IMR-90 (cell line): ENCODE data around the gene CCL5. TPM values are rescaled to one million over a fixed set of nuclear protein-coding genes. Genes with fewer than 3 reads are reported as not detected.

Experiments
- ATAC-seq: fragments of 200-7000 bp; cut with Tn5 transposase; 2 replicates; pipeline ENCODE4 v1.9.1; 2020; ENCODE audit warnings: low read depth, mild to moderate bottlenecking, moderate library complexity
- BruUV-seq: library from RNA; stranded (reverse); fragments of 400-500 nt; replicated peaks from 2 replicates; lab custom pipeline; 2021; lab: Mats Ljungman, UMichigan
- CTCF ChIA-PET: fragments of 300-600 bp; formaldehyde crosslinking; extraction: SDS; loops from one replicate; lab custom pipeline; 2021; ENCODE audit warnings: antibody characterized with exemption; lab: Yijun Ruan, JAX
- POLR2A ChIA-PET: fragments of 300-600 bp; sonication (Branson Sonifier 250); formaldehyde crosslinking; loops from one replicate; lab custom pipeline; 2022; ENCODE audit warnings: antibody characterized with exemption; ENCODE audit not compliant: unreplicated experiment; lab: Charles Lee
- DNase-seq: peaks from one replicate; pipeline ENCODE4 v3.0.0; 2013
- H2AFZ ChIP-seq: replicated peaks from 2 replicates; pipeline ENCODE3; 2013; ENCODE audit warnings: low read length, mild to moderate bottlenecking; ENCODE audit not compliant: poor library complexity
- H2AK5ac ChIP-seq: 2 replicates; pipeline ENCODE4 v1.6.1; 2013; ENCODE audit warnings: low read depth, low read length, inconsistent platforms
- H2AK9ac ChIP-seq: replicated peaks from 2 replicates; pipeline ENCODE3; 2013; ENCODE audit warnings: mild to moderate bottlenecking, low read depth, low read length, moderate library complexity; ENCODE audit not compliant: poor library complexity
- H2BK120ac ChIP-seq: 2 replicates; pipeline ENCODE4 v1.6.1; 2013; ENCODE audit warnings: low read depth, low read length, inconsistent platforms
- H2BK15ac ChIP-seq: 3 replicates; pipeline ENCODE4 v1.6.1; 2013; ENCODE audit warnings: low read depth, low read length, inconsistent platforms
- H2BK20ac ChIP-seq: 2 replicates; pipeline ENCODE4 v1.6.1; 2013; ENCODE audit warnings: low read depth, mild to moderate bottlenecking, inconsistent platforms, low read length, moderate library complexity
- H2BK5ac ChIP-seq: 2 replicates; pipeline ENCODE4 v1.6.1; 2013; ENCODE audit warnings: mild to moderate bottlenecking, low read depth, low read length, inconsistent platforms; ENCODE audit not compliant: poor library complexity, severe bottlenecking
- H3K14ac ChIP-seq: replicated peaks from 2 replicates; pipeline ENCODE4 v1.6.1; 2013; ENCODE audit warnings: low read depth, low read length, inconsistent platforms
- H3K18ac ChIP-seq: 2 replicates; pipeline ENCODE4 v1.6.1; 2013; ENCODE audit warnings: low read depth, low read length, control low read depth
- H3K23ac ChIP-seq: 2 replicates; pipeline ENCODE4 v1.6.1; 2013; ENCODE audit warnings: low read depth, low read length, inconsistent platforms
- H3K27ac ChIP-seq: 2 replicates; pipeline ENCODE4 v1.5.1; 2013; ENCODE audit warnings: mild to moderate bottlenecking, control low read depth, low read length; ENCODE audit not compliant: insufficient read depth
- H3K27me3 ChIP-seq: 2 replicates; pipeline ENCODE4 v1.6.1; 2013; ENCODE audit warnings: low read length; ENCODE audit not compliant: control insufficient read depth, insufficient read depth
- H3K36me3 ChIP-seq: 2 replicates; pipeline ENCODE4 v1.6.1; 2013; ENCODE audit warnings: low read length, mixed read lengths; ENCODE audit not compliant: control insufficient read depth, insufficient read depth
- H3K4ac ChIP-seq: 2 replicates; pipeline ENCODE4 v1.6.1; 2013; ENCODE audit warnings: low read depth, low read length, inconsistent platforms
- H3K4me1 ChIP-seq: 2 replicates; pipeline ENCODE4 v1.6.1; 2013; ENCODE audit warnings: low read length, mixed read lengths; ENCODE audit not compliant: control insufficient read depth, insufficient read depth
- H3K4me2 ChIP-seq: 2 replicates; pipeline ENCODE4 v1.6.1; 2013; ENCODE audit warnings: low read depth, mild to moderate bottlenecking, control low read depth, low read length, moderate library complexity
- H3K4me3 ChIP-seq: 2 replicates; pipeline ENCODE4 v1.5.1; 2013; ENCODE audit warnings: low read depth, mild to moderate bottlenecking, control low read depth, low read length, moderate library complexity; ENCODE audit not compliant: insufficient read depth
- H3K56ac ChIP-seq: 2 replicates; pipeline ENCODE4 v1.6.1; 2013; ENCODE audit warnings: low read length, inconsistent platforms; ENCODE audit not compliant: insufficient read depth; ENCODE audit errors: extremely low read depth
- H3K79me1 ChIP-seq, 2 experiments: 2 replicates each; pipeline ENCODE4 v1.6.1; 2013; ENCODE audit warnings: low read length in 2 of 2, inconsistent platforms in 1 of 2, low read depth in 1 of 2
- H3K9ac ChIP-seq: 2 replicates; pipeline ENCODE4 v1.6.1; 2013; ENCODE audit warnings: low read depth, low read length, control low read depth
- H3K9me1 ChIP-seq: 2 replicates; pipeline ENCODE4 v1.6.1; 2013; ENCODE audit warnings: low read length, inconsistent platforms; ENCODE audit not compliant: insufficient read depth
- H3K9me3 ChIP-seq: 2 replicates; pipeline ENCODE4 v1.6.1; 2013; ENCODE audit warnings: low read length; ENCODE audit not compliant: control insufficient read depth, insufficient read depth
- H4K20me1 ChIP-seq: 2 replicates; pipeline ENCODE4 v1.6.1; 2013; ENCODE audit warnings: low read length, inconsistent platforms; ENCODE audit not compliant: insufficient read depth
- H4K5ac ChIP-seq: 2 replicates; pipeline ENCODE4 v1.6.1; 2013; ENCODE audit warnings: mild to moderate bottlenecking, low read depth, low read length, control low read depth
- H4K8ac ChIP-seq, 2 experiments: 2 replicates each; pipeline ENCODE4 v1.6.1; 2013; ENCODE audit warnings: low read depth in 2 of 2, low read length in 2 of 2, control low read depth in 1 of 2, inconsistent platforms in 1 of 2
- H4K91ac ChIP-seq: 2 replicates; pipeline ENCODE4 v1.6.1; 2013; ENCODE audit warnings: low read depth, low read length, inconsistent platforms; ENCODE audit not compliant: insufficient read depth
- BHLHE40 ChIP-seq: fragments of 150-350 bp; IDR thresholded peaks from 2 replicates; pipeline ENCODE4 v1.6.1; 2016; ENCODE audit warnings: mild to moderate bottlenecking, low read depth, low read length
- CEBPB ChIP-seq: IDR thresholded peaks from 2 replicates; pipeline ENCODE4 v1.6.1; 2012; ENCODE audit warnings: low read depth, low read length, improper control_type of control experiment
- CHD1 ChIP-seq: IDR thresholded peaks from 2 replicates; pipeline ENCODE4 v1.6.1; 2012; ENCODE audit warnings: low read depth, low read length, improper control_type of control experiment
- FOS ChIP-seq: fragments of 150-350 bp; IDR thresholded peaks from 2 replicates; pipeline ENCODE4 v1.6.1; 2016; ENCODE audit warnings: low read depth, low read length
- MAZ ChIP-seq: IDR thresholded peaks from 2 replicates; pipeline ENCODE4 v1.6.1; 2012; ENCODE audit warnings: low read depth, mild to moderate bottlenecking, low read length, improper control_type of control experiment, moderate library complexity, borderline replicate concordance
- MXI1 ChIP-seq: IDR thresholded peaks from 2 replicates; pipeline ENCODE4 v1.6.1; 2012; ENCODE audit warnings: low read depth, mild to moderate bottlenecking, low read length, moderate library complexity, borderline replicate concordance
- NFE2L2 ChIP-seq: fragments of 150-350 bp; IDR thresholded peaks from 2 replicates; pipeline ENCODE4 v1.6.1; 2016; ENCODE audit warnings: low read depth, mild to moderate bottlenecking, low read length
- POLR2A ChIP-seq: IDR thresholded peaks from 2 replicates; pipeline ENCODE4 v1.6.1; 2012; ENCODE audit warnings: mild to moderate bottlenecking, low read depth, low read length
- RAD21 ChIP-seq: IDR thresholded peaks from 2 replicates; pipeline ENCODE4 v1.6.1; 2012; ENCODE audit warnings: low read length, improper control_type of control experiment
- RCOR1 ChIP-seq: IDR thresholded peaks from 2 replicates; pipeline ENCODE4 v1.6.1; 2012; ENCODE audit warnings: mild to moderate bottlenecking, low read length, improper control_type of control experiment; ENCODE audit not compliant: insufficient replicate concordance
- RFX5 ChIP-seq: IDR thresholded peaks from 2 replicates; pipeline ENCODE4 v1.8.0; 2012; ENCODE audit warnings: low read depth, mild to moderate bottlenecking, low read length, moderate library complexity
- SMC3 ChIP-seq: fragments of 150-350 bp; IDR thresholded peaks from 2 replicates; pipeline ENCODE4 v1.6.1; 2016; ENCODE audit warnings: low read depth, mild to moderate bottlenecking, antibody characterized with exemption, low read length, moderate library complexity
- WGBS, 2 experiments: methylation state at CpG; one replicate each; pipeline versions ENCODE4 v1.1.5 to v1.1.7; 2013; ENCODE audit warnings: missing lambda C conversion rate in 2 of 2; ENCODE audit not compliant: insufficient read length in 1 of 2; ENCODE audit errors: extremely low coverage in 2 of 2; 5-methylcytosine and 5-hydroxymethylcytosine counted together
- dilution Hi-C: fragments of 300-500 bp; cut with HindIII; formaldehyde crosslinking; loops from one replicate; pipeline ENCODE4 v1.14.3; 2018; ENCODE audit warnings: low sequenced_read_pairs; ENCODE audit not compliant: unreplicated experiment
- in situ Hi-C: fragments of 300-500 bp; cut with MboI; formaldehyde crosslinking; loops from 3 replicates; pipeline ENCODE4 v1.14.3; 2019; ENCODE audit warnings: low sequenced_read_pairs, inconsistent platforms, mixed read lengths
- intact Hi-C: fragments of 100-400 bp; cut with micrococcal nuclease; formaldehyde crosslinking; loops from 2 replicates; pipeline ENCODE4 v1.10.0; 2022
- polyA plus RNA-seq, 3 experiments: library from polyadenylated mRNA; depleted of rRNA; stranded (reverse); fragments of >200 nt; gene quantifications; 2 replicates each; pipeline ENCODE4 v1.2.3, GENCODE V29; 2012; ENCODE audit warnings: low replicate concordance in 1 of 3
- total RNA-seq: library from RNA; depleted of rRNA; stranded (reverse); fragments of >200 nt; gene quantifications from 2 replicates; pipeline ENCODE4 v1.2.3, GENCODE V29; 2012
- TF ChIP-seq, protein P1 (sequence below): conservative IDR thresholded peaks from 2 replicates; pipeline ENCODE4 v1.5.1; 2012; ENCODE audit warnings: mild to moderate bottlenecking, low read depth, low read length, improper control_type of control experiment
- TF ChIP-seq, protein P2 (sequence below): fragments of 150-350 bp; IDR thresholded peaks from 2 replicates; pipeline ENCODE4 v1.6.1; 2017; ENCODE audit warnings: mild to moderate bottlenecking, antibody characterized with exemption, low read length, low read depth
- TF ChIP-seq, protein P3 (sequence below): fragments of 150-350 bp; IDR thresholded peaks from 2 replicates; pipeline ENCODE4 v1.6.1; 2016; ENCODE audit warnings: low read depth, mild to moderate bottlenecking, low read length, moderate library complexity, borderline replicate concordance

CCL5 gene
- total and polyA plus RNA-seq, 2 of the 4 experiments (the other 2 are of a cell fraction) = not detected

GRCh38 chr17:35893751-35894150 lies 13.6 kb upstream of the CCL5 start:
- intact Hi-C loops (no loop called here), dilution Hi-C loops (no loop called here), in situ Hi-C loops (no loop called here)
- Histone ChIP-seq H3K18ac (no peak overlapping the region), H3K9me3 (no peaks in the 10 kb centered on the region), H2AK9ac (no peak overlapping the region), H3K9ac (no peak overlapping the region), H2BK15ac (no peak overlapping the region), H3K4me2 (no peak overlapping the region), H3K14ac (no peak overlapping the region), H3K4me1 (no peaks in the 10 kb centered on the region), H2AFZ (no peak overlapping the region), H3K56ac (no peak overlapping the region), H3K23ac (no peak overlapping the region), H2AK5ac (no peak overlapping the region), H4K91ac (no peak overlapping the region), H2BK5ac (no peak overlapping the region), H4K8ac (no peak overlapping the region), H3K79me1 (no peaks in the 10 kb centered on the region), H3K36me3 (no peaks in the 10 kb centered on the region), H4K20me1 (no peaks in the 10 kb centered on the region), H4K5ac (no peak overlapping the region), H3K4me3 (no peak overlapping the region), H3K9me1 (no peaks in the 10 kb centered on the region; the same call in 1 of the 2 replicates), H2BK120ac (no peak overlapping the region), H2BK20ac (no peak overlapping the region), H3K27me3 (peaks cover 2% of the 10 kb centered on the region), H3K4ac (no peak overlapping the region), H3K27ac (no peak overlapping the region)
- TF ChIP-seq RFX5 (no peak), CHD1 (no peak), NFE2L2 (no peak), RAD21 (no peak), MXI1 (no peak), BHLHE40 (no peak), SMC3 (no peak), RCOR1 (no peak), CEBPB (no peak), FOS (no peak), MAZ (no peak), POLR2A (no peak)
- TF ChIP-seq, protein P1, sequence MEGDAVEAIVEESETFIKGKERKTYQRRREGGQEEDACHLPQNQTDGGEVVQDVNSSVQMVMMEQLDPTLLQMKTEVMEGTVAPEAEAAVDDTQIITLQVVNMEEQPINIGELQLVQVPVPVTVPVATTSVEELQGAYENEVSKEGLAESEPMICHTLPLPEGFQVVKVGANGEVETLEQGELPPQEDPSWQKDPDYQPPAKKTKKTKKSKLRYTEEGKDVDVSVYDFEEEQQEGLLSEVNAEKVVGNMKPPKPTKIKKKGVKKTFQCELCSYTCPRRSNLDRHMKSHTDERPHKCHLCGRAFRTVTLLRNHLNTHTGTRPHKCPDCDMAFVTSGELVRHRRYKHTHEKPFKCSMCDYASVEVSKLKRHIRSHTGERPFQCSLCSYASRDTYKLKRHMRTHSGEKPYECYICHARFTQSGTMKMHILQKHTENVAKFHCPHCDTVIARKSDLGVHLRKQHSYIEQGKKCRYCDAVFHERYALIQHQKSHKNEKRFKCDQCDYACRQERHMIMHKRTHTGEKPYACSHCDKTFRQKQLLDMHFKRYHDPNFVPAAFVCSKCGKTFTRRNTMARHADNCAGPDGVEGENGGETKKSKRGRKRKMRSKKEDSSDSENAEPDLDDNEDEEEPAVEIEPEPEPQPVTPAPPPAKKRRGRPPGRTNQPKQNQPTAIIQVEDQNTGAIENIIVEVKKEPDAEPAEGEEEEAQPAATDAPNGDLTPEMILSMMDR = no peak
- TF ChIP-seq, protein P2, sequence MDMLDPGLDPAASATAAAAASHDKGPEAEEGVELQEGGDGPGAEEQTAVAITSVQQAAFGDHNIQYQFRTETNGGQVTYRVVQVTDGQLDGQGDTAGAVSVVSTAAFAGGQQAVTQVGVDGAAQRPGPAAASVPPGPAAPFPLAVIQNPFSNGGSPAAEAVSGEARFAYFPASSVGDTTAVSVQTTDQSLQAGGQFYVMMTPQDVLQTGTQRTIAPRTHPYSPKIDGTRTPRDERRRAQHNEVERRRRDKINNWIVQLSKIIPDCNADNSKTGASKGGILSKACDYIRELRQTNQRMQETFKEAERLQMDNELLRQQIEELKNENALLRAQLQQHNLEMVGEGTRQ = no peak
- TF ChIP-seq, protein P3, sequence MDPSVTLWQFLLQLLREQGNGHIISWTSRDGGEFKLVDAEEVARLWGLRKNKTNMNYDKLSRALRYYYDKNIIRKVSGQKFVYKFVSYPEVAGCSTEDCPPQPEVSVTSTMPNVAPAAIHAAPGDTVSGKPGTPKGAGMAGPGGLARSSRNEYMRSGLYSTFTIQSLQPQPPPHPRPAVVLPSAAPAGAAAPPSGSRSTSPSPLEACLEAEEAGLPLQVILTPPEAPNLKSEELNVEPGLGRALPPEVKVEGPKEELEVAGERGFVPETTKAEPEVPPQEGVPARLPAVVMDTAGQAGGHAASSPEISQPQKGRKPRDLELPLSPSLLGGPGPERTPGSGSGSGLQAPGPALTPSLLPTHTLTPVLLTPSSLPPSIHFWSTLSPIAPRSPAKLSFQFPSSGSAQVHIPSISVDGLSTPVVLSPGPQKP = no peak
- ATAC-seq = no peak
- DNase-seq = no peak
- ChIA-PET CTCF (no interaction called here), POLR2A (no interaction called here)
- BruUV-seq = no TSS peak
- WGBS, 2 experiments = no CpG with 5 or more reads among the region's 4 CpGs
